Dermis microvascular lymphatic vessel endothelial cell (primary cell): ENCODE data around the gene KCND3. TPM values are rescaled to one million over a fixed set of nuclear protein-coding genes. Genes with fewer than 3 reads are reported as not detected.
A peak's percentile ranks its signal among the peaks of the same experiment; 100 is the strongest.

Experiments used
- DNase-seq, 2 donors: peaks; one replicate each; pipeline versions ENCODE4 v3.0.0 to v3.0.0-alpha.2; 2010; ENCODE audit warnings: low read depth in 2 of 2
- total RNA-seq: library from RNA; depleted of rRNA; stranded (reverse); fragments of >200 nt; gene quantifications from 2 replicates; pipeline ENCODE4 v1.2.1, GENCODE V29; 2014

KCND3 gene
- total RNA-seq, 1 donor from 2014 or later, result 0.13 TPM

DNA sequence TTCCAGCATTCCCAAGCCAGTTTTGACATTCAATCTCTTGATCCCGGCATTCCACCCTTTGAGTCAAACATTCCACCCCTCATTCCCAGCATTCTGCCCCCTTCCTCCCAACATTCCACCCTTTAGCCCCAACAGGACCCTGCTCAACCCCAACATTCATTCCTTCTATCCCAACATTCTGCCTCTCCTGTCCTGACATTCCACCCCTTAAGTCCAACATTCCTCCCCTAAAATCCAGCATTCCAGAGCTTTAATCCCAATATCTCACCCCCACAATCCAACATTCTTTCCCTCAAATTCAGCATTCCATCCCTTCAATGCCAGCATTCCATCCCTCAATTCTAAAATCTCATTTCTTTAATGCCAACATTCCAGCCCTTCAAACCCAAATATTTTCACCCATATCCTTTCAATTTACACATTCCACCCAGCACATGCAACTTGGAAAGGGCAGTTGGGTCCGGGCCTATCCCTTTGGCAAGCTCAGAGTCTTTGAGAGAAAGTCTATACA, 210.9 kb downstream of the KCND3 start:
- DNase-seq, result peak in 1 of 2 donors; percentile 7

DNA sequence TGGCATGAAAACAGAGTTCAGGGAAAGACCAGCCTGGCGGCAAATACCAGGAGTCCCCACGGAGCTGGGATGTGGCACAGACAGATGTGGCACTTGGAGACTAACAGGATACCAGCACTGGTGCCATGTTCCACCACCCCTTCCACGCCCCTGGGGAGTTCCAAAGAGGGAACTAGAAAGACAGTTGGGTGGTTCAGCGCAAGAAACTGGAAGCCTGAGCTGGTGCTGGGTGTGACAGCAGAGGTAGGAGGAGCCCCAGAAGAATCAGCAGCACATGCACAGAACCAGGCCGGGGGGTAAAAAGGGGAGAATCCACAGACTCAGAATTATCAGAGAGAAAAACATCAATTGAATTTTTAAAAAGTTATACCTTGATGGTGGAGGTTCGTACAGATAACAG, 211.4 kb downstream of the KCND3 start:
- no peak for DNase-seq

DNA sequence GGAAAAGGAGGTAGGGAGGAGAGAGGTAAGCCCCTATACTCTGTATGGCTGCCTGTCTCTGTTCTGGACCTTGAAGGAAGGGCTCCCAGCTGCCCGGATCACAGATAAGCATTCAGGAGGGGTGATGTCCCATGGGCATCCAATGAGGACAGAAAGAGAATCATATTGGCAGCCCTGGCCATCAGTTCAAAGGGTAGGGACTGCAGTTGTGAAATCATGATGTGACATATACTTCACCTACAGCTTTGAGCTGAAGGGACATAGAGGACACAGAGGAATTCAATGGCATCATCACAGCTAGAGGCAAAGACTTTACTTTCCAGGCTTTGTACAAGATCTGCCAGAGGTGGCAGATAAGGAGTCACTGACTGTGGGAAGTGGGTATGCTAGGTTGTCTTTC, 212.2 kb downstream of the KCND3 start:
- DNase-seq, result no peak

DNA sequence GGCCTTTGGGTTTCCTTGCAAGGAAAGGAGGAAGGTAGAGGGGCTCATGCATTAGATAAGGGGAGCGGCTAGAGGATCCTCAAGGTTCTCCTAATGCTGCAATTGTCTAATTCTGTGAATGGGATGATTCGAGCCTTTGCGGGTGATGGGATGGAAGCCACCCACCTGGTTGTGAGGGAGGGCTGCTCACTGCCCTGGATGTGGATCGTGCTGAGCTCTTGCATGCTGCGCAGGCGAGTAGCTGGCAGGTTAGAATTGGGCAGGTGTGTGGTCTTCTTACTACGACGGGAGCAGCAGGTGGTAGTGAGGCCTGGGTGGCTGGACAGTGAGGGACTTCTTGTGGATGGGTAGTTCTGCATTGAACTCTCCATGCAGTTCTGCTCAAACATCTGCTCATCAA, 212.6 kb downstream of the KCND3 start:
- DNase-seq, result no peak

DNA sequence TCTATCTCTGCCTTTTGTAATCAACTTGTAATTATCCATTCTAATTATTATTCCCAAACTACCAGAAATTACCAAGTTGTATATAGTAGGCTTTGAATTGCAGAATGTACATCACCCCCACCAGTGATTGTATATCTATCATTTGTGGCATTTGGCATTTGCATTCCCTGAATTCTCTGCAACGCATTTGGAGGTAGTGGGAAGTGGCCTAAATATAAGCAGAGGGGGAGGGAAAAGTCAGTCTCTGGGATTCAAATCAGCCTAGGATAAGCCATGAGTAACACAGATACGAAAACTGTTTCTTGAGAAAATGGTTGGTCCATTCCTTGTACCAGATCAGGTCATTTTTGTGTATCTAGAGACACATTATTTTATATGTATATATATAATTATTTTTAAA, 213.1 kb downstream of the KCND3 start:
- DNase-seq, result no peak

DNA sequence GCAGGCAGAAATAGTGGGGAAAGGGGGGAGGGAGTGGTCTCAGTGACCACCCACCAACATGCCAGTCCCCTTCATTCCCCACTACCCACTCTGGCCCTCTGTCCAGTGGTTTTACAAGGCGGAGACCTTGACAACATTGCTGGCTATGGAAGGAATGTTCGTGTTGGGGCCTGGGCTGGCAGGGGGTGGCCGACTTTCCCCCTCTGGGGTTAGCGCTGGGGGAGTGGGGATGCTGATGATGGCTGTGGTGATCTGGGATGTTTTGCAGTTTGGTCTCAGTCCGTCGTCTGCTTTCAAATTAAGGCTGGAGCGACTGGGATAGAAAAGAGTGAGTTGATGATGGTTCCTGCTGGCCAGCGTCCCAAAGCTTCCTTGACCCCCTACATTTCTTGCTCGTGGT, 213.5 kb downstream of the KCND3 start:
- no peak for DNase-seq

DNA sequence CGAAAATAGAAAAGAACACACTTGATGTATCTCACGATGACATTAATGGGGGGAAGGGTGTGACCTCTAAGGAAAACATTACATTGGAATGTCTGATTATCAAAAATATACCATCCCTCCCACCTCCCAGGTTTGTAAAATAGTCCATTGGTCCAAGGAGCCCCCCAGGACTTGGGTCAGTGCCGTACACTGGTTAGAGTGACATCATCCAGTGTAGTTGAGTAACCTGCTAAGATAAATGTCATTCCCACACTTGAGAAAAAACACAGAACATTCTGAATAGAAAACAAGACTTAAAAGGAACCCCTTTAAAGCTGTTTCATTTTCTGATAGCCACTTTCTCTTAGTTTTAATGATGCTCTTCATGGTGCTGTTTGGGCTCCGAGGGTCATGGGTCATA, 218.6 kb downstream of the KCND3 start:
- DNase-seq, result no peak

DNA sequence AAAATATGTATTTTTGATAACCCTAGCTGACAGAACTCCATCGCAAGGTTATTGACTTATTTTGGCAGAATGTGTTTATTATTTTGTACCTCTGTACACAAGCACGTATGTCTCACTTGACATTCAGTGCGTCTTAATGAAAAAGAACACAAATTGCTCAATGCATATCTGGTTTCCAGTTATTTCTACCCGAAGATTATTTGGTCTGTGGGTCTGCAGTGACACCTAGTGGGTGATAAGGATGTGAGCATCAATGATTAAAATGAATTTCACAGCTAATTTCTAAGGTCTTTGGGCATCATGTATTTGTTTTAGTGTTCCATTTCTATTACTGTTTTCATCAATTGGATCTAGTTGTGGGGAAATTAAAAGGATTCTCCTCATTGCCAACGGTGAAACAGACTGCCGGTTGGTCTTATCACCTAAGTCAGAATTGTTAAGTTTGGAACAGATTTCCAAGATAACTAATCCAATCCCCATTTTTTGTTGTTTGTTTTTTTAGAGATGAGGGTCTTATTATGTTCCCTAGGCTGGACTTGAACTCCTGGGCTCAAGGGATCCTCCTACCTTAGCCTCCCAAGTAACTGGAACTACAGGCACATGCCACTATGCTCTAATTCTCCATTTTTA, 219.8 kb downstream of the KCND3 start:
- DNase-seq, result peak; percentile 48 to 73

DNA sequence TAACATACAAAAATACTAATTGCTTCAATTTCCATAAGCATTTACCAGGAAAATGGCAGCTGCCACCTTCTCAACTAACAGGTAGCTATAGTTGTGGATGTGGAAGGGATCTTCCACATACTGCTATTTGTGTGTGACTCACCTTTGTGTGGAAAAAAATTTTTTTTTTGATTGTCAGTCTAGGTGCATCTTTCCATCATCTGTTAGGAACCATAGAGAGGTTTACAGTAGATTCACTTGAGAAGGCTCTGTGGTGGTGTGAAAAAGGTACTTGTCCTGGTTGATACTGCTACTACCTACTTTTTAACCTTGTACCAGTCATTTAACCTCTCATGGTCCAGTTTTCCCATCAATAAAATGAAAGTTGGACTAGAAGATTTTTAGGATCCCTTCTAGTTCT, 220.8 kb downstream of the KCND3 start:
- DNase-seq, result no peak

DNA sequence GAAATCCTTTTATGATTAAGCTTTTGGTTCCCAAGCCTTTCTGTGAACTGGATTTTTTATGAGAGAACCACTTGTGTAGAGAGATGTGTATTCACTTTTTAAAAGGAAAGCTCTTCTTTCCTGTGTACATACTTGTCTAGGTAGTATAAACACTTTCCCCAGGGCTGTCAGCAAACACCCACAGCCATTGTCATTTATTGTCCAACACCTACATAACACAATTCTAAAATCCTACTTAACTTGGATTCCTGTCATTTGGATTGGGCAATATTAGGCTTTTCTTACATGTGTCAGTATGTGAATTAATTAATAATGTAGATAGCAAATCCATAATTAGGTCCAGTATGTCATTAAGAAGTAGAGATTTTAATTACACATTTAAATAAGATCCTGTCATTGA, 221.4 kb downstream of the KCND3 start:
- no peak for DNase-seq

DNA sequence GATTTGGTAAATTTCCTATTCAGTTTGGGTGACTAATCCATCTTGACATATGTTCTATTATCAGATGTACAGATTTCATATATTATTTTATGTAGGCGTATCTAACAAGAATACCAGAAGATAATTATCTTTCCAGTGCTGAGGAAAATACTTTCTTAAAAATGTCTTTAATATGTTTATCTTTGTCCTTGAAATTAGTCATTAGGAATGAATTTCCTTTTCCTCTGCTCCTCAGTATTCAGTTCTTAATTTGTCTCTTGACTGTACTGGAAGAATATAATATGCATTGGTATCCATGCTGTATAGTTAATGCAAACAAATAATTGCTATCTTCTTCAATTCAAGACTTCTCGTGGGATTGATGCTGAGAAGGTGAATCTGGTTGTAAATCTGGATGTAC, 227.1 kb downstream of the KCND3 start:
- DNase-seq, result no peak

DNA sequence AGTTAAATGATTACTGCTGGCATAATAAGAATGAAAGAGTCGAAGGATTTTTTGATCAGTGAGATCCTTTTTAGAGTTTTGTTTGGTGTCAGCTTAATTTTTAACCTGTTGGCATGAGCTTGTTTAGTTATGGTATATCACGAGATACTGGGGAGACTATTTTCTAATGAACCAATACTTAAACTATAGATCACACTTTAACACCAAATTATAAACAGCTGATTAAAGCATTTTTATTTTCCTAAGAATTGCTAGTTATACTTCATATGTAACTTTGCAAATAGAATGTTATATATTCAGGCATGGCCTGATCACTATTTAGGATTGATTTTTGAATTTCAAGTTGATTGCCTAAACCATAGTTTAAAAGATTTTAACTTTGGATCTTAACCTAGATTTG, 227.8 kb downstream of the KCND3 start:
- no peak for DNase-seq

DNA sequence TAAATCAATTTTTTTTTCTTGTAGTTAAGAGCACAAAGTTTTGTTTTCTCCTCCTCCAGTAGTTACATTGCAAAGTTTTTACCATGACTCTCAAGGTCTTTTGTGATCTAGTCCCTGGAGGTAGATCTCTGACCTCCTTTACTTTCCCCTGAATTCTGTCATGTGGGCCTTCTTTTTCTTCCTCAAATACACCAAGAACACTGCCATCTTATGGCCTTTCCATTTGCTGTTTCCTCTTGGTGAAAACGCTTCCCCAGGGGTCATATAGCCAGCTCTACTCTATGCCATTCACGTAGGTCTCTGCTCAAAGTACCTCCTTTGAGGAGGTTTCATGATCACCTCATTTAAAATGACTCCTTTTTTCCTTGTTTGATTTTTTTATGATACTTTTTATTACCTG, 231.1 kb downstream of the KCND3 start:
- DNase-seq, result no peak

DNA sequence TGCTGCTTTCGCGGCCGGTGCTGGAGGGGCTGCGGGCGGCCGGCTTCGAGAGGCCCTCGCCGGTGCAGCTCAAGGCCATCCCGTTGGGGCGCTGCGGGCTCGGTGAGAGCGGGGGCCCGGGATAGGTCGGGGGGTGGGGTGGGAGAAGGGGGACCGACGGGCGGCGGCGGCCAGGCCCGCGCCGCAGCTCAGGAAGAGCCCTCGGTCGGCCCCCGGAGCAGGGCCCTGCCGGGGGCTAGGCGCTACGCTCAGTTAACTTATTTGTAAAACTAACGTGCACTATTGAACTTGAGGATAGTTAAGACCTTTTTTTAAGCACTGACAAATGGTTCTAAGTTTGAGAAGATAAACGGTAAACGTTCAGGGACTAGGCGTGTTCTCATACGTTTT, 233.3 kb downstream of the KCND3 start:
- no peak for DNase-seq

DNA sequence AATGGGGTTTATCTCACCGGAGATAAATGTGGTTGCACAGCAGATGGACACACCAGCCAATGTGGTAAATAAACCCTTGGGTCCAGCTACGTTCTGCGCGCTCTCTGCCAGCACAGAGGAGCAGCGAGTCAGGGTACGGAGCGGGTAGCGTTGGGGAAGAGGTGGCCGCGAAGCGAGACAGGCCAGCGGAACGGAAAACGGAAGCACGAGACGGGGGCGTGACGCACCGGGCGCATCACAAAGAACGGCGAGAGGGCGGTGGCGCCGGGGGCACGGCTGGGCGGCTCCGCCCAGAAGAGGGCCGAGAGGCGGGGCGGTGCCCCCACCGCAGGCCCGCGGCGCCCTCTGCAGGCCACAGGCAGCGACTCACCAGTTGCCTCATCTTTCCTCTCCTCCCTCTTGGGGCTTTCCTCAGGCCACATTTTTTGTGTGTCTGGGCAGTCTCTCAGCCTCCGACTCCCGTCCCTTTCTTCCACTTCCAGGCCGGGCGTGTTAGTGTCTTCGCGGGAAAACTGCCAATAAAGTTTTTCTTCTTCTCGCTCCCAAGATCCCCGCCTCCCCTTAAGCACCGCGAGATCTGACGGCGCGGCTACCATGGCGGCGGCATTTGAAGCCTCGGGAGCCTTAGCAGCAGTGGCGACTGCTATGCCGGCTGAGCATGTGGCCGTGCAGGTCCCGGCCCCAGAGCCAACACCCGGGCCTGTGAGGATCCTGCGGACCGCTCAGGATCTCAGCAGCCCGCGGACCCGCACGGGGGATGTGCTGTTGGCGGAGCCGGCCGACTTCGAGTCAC, 233.9 kb downstream of the KCND3 start, which contains the start of gene DDX20:
Gene DDX20, plus strand, starts transcription at position 571 of the 793 bp plus-strand sequence. Its CDS starts 24 bp downstream, at position 595.
- DNase-seq, result peak; percentile 90 to 96

DNA sequence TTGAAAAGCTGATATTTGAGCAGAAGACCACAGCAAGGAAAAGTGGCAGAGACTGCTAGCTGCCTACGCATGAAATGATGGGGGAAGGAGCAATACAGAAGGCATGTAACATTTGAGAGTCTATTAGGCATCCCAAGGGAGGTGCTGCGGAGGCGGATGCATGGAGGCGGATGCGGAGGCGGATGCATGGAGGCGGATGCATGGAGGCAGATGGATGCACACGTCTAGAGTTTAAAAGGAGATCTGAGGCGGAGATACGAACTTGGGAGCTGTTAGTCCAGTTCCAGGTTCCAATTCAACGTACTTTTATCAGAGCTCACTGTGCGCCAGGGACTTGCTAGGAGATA, 234.5 kb downstream of the KCND3 start:
- peak in 1 of 2 donors; percentile 48 for DNase-seq

DNA sequence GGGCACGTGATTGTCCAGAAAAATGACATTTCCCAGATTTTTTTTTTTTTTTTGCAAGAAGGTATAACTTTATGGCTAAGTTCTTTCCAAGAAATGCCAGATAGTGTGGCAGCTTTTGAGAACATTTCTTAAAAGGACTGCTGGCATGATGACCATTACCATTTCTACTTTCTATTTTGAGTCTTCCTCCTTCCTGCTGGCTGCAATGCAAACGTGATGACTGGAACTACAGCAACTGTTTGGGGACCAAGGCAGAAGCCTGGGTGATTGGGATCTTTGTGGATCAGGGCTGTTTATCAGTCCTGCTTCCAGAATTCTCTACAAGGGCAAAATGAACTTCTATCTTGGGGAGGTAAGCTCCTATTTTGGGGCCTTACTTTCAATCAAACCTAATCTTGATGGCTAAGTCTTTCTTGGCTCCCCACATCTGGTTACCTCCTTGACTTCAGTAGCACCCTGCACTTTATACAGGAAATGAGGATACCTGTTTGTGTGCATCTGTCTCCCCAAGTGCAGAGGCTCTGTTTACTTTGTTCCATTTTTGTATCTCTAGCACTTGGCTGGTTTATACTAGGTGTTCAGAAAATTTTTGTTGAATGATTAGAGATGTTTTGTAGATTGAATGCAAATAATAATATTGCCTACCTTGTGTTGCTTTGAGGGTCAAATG, 237.4 kb downstream of the KCND3 start:
- no peak for DNase-seq

DNA sequence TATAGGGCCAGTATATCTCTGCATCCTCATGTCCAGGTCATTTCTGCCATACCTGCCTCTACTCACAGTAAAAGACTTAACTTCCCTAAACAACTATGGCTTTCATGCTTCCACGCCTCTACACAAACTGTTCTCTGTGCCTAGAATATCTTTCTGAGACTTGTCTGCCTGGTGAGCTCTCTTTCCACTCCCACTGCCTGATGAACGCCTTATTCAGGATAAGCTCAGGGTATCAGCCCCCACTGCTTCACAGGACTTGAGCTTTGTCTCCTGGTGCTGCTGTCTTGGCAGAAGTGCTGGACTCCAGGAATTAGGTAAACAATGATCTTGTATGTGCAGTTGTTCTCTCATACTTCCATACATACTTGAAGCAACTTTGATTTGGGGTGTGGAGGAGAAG, 238.6 kb downstream of the KCND3 start:
- no peak for DNase-seq

DNA sequence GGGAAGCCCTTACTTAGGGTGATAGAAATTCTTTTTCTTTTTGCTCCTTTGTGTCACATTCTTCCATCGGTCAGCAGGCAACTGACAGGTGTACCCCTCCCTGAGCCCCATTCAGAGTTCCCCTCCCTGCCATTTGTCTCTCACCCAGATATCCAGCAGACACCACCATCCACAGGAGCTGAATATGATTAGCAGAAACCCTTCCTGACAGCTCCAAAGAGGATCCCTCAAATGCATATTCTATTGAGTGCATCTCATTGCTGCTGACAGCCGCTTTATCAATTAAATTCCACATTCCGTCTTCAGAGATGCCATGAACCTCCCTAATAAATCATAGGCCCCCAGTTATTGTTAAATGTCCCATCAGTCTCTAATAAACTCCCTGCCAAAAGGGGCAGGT, 239.8 kb downstream of the KCND3 start:
- DNase-seq, result no peak

DNA sequence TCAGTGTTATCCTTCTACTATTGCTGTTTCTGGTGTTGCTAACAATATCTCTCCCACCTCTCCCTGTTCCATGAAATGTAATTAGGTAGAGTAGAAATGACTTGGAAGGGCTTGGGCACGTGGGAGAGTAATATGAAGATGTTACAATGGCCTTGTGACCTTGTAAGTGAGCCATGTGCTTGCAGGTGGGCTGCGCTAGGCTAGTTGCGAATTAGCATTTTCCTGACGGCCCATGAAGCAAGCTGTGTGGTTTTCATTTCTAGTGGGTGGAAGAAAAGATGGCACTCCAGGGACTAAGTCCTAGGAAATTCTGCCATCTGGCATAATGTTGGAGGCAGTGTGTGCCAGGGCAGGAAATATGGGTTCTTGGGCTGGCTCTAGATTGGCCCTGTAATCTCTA, 241.5 kb downstream of the KCND3 start:
- DNase-seq, result no peak

DNA sequence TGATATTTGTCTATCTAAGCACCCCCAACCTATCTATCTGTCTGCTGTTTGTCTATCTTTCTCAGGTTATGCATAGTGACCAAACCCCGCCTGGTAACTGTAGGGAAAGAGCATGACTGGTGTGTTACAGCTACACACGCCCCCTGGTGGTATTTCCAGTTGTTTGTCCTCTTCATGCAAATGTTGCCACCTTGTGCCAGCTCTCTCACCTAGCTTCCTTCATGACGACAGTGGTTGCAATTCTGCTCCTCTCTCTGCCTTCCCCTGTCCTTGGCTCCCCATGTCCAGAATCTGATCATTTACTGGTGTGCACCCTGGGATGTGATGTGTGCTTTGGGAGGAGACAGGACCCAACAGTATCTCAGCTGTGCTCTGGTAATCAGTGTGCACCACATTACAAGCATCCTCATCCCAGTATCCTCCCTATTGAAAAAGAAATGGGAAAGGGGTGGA, 242.2 kb downstream of the KCND3 start:
- peak; percentile 87 to 94 for DNase-seq

DNA sequence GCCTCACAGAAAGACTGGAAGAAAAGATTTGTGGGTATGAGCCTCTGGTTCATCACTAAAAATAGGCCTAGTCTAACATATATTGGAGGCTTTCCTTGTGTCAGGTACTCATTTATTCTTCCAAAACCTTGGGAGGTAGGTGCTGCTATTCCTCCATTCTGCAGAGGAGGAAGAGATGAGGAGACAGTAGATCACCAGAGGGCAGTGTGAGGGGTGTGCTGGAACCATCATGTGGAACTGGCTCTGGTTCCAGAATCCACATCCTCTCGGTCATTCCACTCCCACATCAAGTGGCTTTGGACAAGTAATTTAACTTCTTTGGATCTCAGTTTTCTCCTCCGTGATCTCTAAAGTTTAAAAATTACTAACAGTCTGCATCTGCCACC, 242.9 kb downstream of the KCND3 start:
- no peak for DNase-seq
